ENCODE results near the gene TPGS2.

- TF ChIP-seq, protein P1, sequence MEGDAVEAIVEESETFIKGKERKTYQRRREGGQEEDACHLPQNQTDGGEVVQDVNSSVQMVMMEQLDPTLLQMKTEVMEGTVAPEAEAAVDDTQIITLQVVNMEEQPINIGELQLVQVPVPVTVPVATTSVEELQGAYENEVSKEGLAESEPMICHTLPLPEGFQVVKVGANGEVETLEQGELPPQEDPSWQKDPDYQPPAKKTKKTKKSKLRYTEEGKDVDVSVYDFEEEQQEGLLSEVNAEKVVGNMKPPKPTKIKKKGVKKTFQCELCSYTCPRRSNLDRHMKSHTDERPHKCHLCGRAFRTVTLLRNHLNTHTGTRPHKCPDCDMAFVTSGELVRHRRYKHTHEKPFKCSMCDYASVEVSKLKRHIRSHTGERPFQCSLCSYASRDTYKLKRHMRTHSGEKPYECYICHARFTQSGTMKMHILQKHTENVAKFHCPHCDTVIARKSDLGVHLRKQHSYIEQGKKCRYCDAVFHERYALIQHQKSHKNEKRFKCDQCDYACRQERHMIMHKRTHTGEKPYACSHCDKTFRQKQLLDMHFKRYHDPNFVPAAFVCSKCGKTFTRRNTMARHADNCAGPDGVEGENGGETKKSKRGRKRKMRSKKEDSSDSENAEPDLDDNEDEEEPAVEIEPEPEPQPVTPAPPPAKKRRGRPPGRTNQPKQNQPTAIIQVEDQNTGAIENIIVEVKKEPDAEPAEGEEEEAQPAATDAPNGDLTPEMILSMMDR (IDR thresholded peaks at IDR 0.05) = no peak
- no peak for TF ChIP-seq POLR2A (IDR thresholded peaks at IDR 0.05)
Measured at GRCh38 chr18:36862182-36862581, 33.4 kb upstream of the TPGS2 start.
